ENCODE results near the gene LKAAEAR1. TPM values are rescaled to one million over a fixed set of nuclear protein-coding genes. Genes with fewer than 3 reads are reported as not detected.

LKAAEAR1 gene
- total and polyA plus RNA-seq, 2 of the 4 experiments (the other 2 are of a cell fraction): 0.21 TPM; not detected in 1

- no peak overlapping the region for H2AFZ ChIP-seq (replicated peaks; ENCODE audit: low read length, poor library complexity)
- WGBS, 2 experiments (ENCODE audit: extremely low coverage in 2 of 2, insufficient read length in 1 of 2): 23% methylated on average over 14 of the region's 30 CpGs; no CpG with 5 or more reads in 1 of the 2 experiments
Observed at GRCh38 chr20:64102647-64103354, 18.6 kb upstream of the LKAAEAR1 start.

More at GRCh38 chr20:64102647-64103354, 18.6 kb upstream of the LKAAEAR1 start:
- Histone ChIP-seq H3K14ac (replicated peaks; ENCODE audit: low read depth, low read length) (no peak overlapping the region), H4K20me1 (ENCODE audit: insufficient read depth, low read length) (no peaks in the 10 kb centered on the region), H3K4me1 (ENCODE audit: control insufficient read depth, insufficient read depth, low read length) (no peaks in the 10 kb centered on the region), H3K9me1 (ENCODE audit: insufficient read depth, low read length) (no peaks in the 10 kb centered on the region), H4K91ac (ENCODE audit: insufficient read depth, low read depth, low read length) (no peak overlapping the region), H3K56ac (ENCODE audit: extremely low read depth, insufficient read depth, low read length) (no peak overlapping the region), H3K4ac (ENCODE audit: low read depth, low read length) (no peak overlapping the region), H2BK20ac (ENCODE audit: low read depth, low read length) (no peak overlapping the region), H3K18ac (ENCODE audit: low read depth, low read length) (no peak overlapping the region), H3K4me2 (ENCODE audit: low read depth, low read length) (no peak overlapping the region), H3K4me3 (ENCODE audit: insufficient read depth, low read depth, low read length) (no peak overlapping the region), H3K79me1 (ENCODE audit: low read depth in 1 of 2, low read length in 2 of 2) (no peaks in the 10 kb centered on the region), H3K27ac (ENCODE audit: insufficient read depth, low read length) (no peak overlapping the region), H4K8ac (ENCODE audit: low read depth in 2 of 2, low read length in 2 of 2) (no peak overlapping the region), H2BK120ac (ENCODE audit: low read depth, low read length) (no peak overlapping the region), H2BK5ac (ENCODE audit: low read depth, low read length, poor library complexity, severe bottlenecking) (no peak overlapping the region), H3K9me3 (ENCODE audit: control insufficient read depth, insufficient read depth, low read length) (no peaks in the 10 kb centered on the region), H3K27me3 (ENCODE audit: control insufficient read depth, insufficient read depth, low read length) (peaks cover 51% of the 10 kb centered on the region), H2BK15ac (ENCODE audit: low read depth, low read length) (no peak overlapping the region), H4K5ac (ENCODE audit: low read depth, low read length) (no peak overlapping the region), H2AK9ac (replicated peaks; ENCODE audit: low read depth, low read length, poor library complexity) (no peak overlapping the region), H3K9ac (ENCODE audit: low read depth, low read length) (no peak overlapping the region), H3K23ac (ENCODE audit: low read depth, low read length) (no peak overlapping the region), H2AK5ac (ENCODE audit: low read depth, low read length) (no peak overlapping the region), H3K36me3 (ENCODE audit: control insufficient read depth, insufficient read depth, low read length) (no peaks in the 10 kb centered on the region)
- intact Hi-C loops (cut with micrococcal nuclease): no loop called here
- DNase-seq (no peak), ATAC-seq (ENCODE audit: low read depth) (no peak; the same call in 1 of the 2 replicates)
- POLR2A ChIA-PET (ENCODE audit: unreplicated experiment): no interaction called here
- no TSS peak for BruUV-seq (replicated peaks)
- TF ChIP-seq MAZ (IDR thresholded peaks at IDR 0.05; ENCODE audit: borderline replicate concordance, low read depth, low read length) (no peak), MXI1 (IDR thresholded peaks at IDR 0.05; ENCODE audit: borderline replicate concordance, low read depth, low read length) (no peak), CHD1 (IDR thresholded peaks at IDR 0.05; ENCODE audit: low read depth, low read length) (no peak), RFX5 (IDR thresholded peaks at IDR 0.05; ENCODE audit: low read depth, low read length) (no peak)
- dilution Hi-C loops (cut with HindIII; ENCODE audit: low sequenced_read_pairs, unreplicated experiment): no loop called here
- CTCF ChIA-PET: interaction anchor here (0.7 kb wide), 1 partner anchor 22 kb away, joined by 3 read pairs; no protein-coding TSS in a partner anchor
- in situ Hi-C loops (cut with MboI; ENCODE audit: low sequenced_read_pairs): no loop called here
